Hepatocyte (in vitro differentiated cells): ENCODE measurements around the gene ZBTB26. TPM values are rescaled to one million over a fixed set of nuclear protein-coding genes. Genes with fewer than 3 reads are reported as not detected.

Source experiments
- DNase-seq: peaks from one replicate; pipeline ENCODE4 v3.0.0-alpha.2; 2016; ENCODE audit warnings: low spot score
- H2AFZ ChIP-seq: fragments of 200-600 bp; sonication (generic); 2 replicates; pipeline ENCODE4 v1.6.0; 2016; ENCODE audit warnings: antibody characterized with exemption, mild to moderate bottlenecking
- H3K27ac ChIP-seq: fragments of 200-600 bp; sonication (generic); 2 replicates; pipeline ENCODE4 v1.5.1; 2016; ENCODE audit warnings: mild to moderate bottlenecking
- H3K27me3 ChIP-seq: fragments of 200-600 bp; sonication (generic); 2 replicates; pipeline ENCODE4 v1.6.1; 2016
- H3K36me3 ChIP-seq: fragments of 200-600 bp; sonication (generic); replicated peaks from 2 replicates; pipeline ENCODE4 v1.5.1; 2016; ENCODE audit warnings: low read depth; ENCODE audit not compliant: insufficient read depth
- H3K4me1 ChIP-seq: fragments of 200-600 bp; sonication (generic); 2 replicates; pipeline ENCODE4 v1.5.1; 2016; ENCODE audit warnings: mild to moderate bottlenecking, moderate library complexity; ENCODE audit not compliant: insufficient read depth
- H3K4me2 ChIP-seq: fragments of 200-600 bp; sonication (generic); 2 replicates; pipeline ENCODE4 v1.6.0; 2016
- H3K4me3 ChIP-seq: fragments of 200-600 bp; sonication (generic); 2 replicates; pipeline ENCODE4 v1.5.1; 2016; ENCODE audit warnings: mild to moderate bottlenecking
- H3K79me2 ChIP-seq: fragments of 200-600 bp; sonication (generic); 2 replicates; pipeline ENCODE4 v1.6.0; 2017; ENCODE audit warnings: mild to moderate bottlenecking
- H3K9me2 ChIP-seq: fragments of 200-600 bp; sonication (generic); replicated peaks from 2 replicates; pipeline ENCODE4 v1.6.0; 2017; ENCODE audit warnings: mild to moderate bottlenecking; ENCODE audit not compliant: insufficient read depth
- H3K9me3 ChIP-seq: fragments of 200-600 bp; sonication (generic); 2 replicates; pipeline ENCODE4 v1.5.1; 2016; ENCODE audit warnings: low read depth, mild to moderate bottlenecking
- H4K20me1 ChIP-seq: fragments of 200-600 bp; sonication (generic); 2 replicates; pipeline ENCODE4 v1.6.0; 2016; ENCODE audit warnings: mild to moderate bottlenecking; ENCODE audit not compliant: insufficient read depth, poor library complexity, severe bottlenecking
- CTCF ChIP-seq: fragments of 200-600 bp; sonication (generic); IDR thresholded peaks from 2 replicates; pipeline ENCODE4 v1.5.1; 2016; ENCODE audit warnings: antibody characterized with exemption, mild to moderate bottlenecking; ENCODE audit not compliant: poor library complexity
- EZH2 ChIP-seq: fragments of 200-600 bp; sonication (generic); IDR thresholded peaks from 2 replicates; pipeline ENCODE4 v1.6.1; 2016; ENCODE audit warnings: antibody characterized with exemption, mild to moderate bottlenecking, borderline replicate concordance
- EZH2phosphoT487 ChIP-seq: fragments of 200-600 bp; sonication (generic); IDR thresholded peaks from one replicate; pipeline ENCODE4 v1.6.1; 2018; ENCODE audit warnings: antibody characterized with exemption, mild to moderate bottlenecking, low read depth, moderate library complexity; ENCODE audit not compliant: unreplicated experiment, severe bottlenecking
- WGBS: methylation state at CpG from one replicate; pipeline ENCODE4 v1.1.6; 2016; ENCODE audit warnings: low lambda C conversion rate; ENCODE audit errors: missing lambda C conversion rate; 5-methylcytosine and 5-hydroxymethylcytosine counted together
- polyA plus RNA-seq: library from polyadenylated mRNA; unstranded; fragments of >200 nt; fragmentation: Nextera tagmentation; extraction: Ambion mirVana; gene quantifications from 2 replicates; pipeline ENCODE4 v1.2.1, GENCODE V29; 2016
- total RNA-seq: library from RNA; depleted of rRNA; stranded (reverse); fragments of >200 nt; gene quantifications from 2 replicates; pipeline ENCODE4 v1.2.3, GENCODE V29; 2014

The ZBTB26 gene
- total and polyA plus RNA-seq, 2 experiments from 2014 or later = 2.9 to 7.7 TPM

DNA sequence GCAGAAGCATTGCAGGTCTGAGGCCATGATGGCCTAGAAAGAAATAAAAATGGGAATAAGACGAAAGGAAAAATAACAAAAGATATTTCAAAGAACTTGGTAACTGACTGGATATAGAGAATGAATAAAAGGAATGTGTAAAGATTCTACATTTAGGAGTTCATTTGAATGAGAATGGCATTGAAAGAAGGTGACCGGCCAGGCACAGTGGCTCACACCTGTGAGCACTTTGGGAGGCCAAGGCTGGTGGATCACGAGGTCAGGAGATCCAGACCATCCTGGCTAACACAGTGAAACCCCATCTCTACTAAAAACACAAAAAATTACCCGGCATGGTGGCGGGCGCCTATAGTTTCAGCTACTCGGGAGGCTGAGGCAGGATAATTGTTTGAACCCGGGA, 8.6 kb downstream of the ZBTB26 start:
- Histone ChIP-seq H3K4me3 (no peak overlapping the region), H3K27ac (no peak overlapping the region), H3K9me2 (no peaks in the 10 kb centered on the region), H3K9me3 (no peaks in the 10 kb centered on the region), H4K20me1 (peaks cover 6% of the 10 kb centered on the region), H3K79me2 (peaks cover 72% of the 10 kb centered on the region), H3K27me3 (no peaks in the 10 kb centered on the region), H3K4me2 (no peak overlapping the region), H3K4me1 (no peaks in the 10 kb centered on the region), H2AFZ (no peak overlapping the region), H3K36me3 (no peaks in the 10 kb centered on the region)
- WGBS = 94% methylated on average over 8 of the region's 8 CpGs
- DNase-seq = no peak
- TF ChIP-seq CTCF (no peak), EZH2 (no peak), EZH2phosphoT487 (no peak)

- Histone ChIP-seq H3K4me3 (no peak overlapping the region), H3K36me3 (no peaks in the 10 kb centered on the region), H2AFZ (no peak overlapping the region), H4K20me1 (peaks cover 3% of the 10 kb centered on the region), H3K4me2 (no peak overlapping the region), H3K4me1 (no peaks in the 10 kb centered on the region), H3K9me2 (no peaks in the 10 kb centered on the region), H3K27ac (no peak overlapping the region), H3K9me3 (no peaks in the 10 kb centered on the region), H3K27me3 (no peaks in the 10 kb centered on the region), H3K79me2 (peaks cover 33% of the 10 kb centered on the region)
- WGBS = 96% methylated on average over 2 of the region's 2 CpGs
- DNase-seq = no peak
- no peak for TF ChIP-seq EZH2phosphoT487
- no peak for TF ChIP-seq EZH2
- TF ChIP-seq CTCF = no peak
Observed at GRCh38 chr9:122918310-122918709, 13.0 kb downstream of the ZBTB26 start.

DNA sequence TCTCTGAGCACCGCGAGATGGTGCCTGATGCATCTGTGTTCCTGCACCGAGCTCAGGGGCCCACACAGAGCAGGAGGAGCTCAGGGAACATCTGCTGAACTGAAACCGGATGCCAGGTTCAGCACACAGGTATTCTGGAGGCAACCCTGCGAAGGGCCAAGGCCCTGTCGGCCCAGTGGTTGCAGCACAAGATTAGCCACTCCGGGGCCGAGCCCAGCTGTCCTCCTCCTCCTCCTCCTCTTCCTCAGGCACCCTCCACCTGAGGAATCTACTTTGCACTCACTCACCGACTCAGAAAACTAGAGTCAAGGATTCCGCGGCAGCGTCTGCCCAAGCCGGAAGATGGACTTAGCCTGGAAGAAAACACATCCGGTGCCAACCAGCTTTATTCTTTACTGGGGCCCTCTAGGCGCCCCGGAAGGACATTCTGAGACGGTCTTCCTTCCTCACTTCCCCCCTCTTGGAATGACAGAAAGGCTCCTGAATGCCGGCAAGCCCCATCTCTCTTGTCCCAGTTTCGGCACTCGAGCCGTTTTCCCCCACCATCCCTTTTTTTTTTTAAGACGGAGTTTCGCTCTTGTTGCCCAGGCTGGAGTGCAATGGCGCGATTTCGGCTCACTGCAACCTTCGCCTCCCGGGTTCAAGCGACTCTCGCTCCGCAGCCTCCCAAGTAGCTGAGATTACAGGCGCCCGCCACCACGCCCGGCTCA, 18.2 kb downstream of the ZBTB26 start, which contains the start of gene ZBTB6:
Gene ZBTB6 (minus strand): TSS at position 360 of the 710 bp plus-strand sequence. CDS start 1,251 bp downstream, outside the sequence.
- Histone ChIP-seq H3K4me2 (peak within 1 kb of the TSS; percentile 82), H3K9me2 (no peaks in the 10 kb centered on the region), H3K4me1 (peaks cover 6% of the 10 kb centered on the region), H4K20me1 (no peaks in the 10 kb centered on the region), H3K27me3 (no peaks in the 10 kb centered on the region), H3K9me3 (no peaks in the 10 kb centered on the region), H3K36me3 (peaks cover 3% of the 10 kb centered on the region), H3K4me3 (peak within 1 kb of the TSS; percentile 82), H3K27ac (peak within 1 kb of the TSS; percentile 94), H3K79me2 (peaks cover 40% of the 10 kb centered on the region), H2AFZ (peak within 1 kb of the TSS; percentile 93)
- WGBS = under 1% methylated on average over 35 of the region's 35 CpGs
- DNase-seq = peak; percentile 89
- TF ChIP-seq CTCF (no peak), EZH2phosphoT487 (no peak), EZH2 (no peak)
